Esophagus squamous epithelium (tissue), 4 donors: ENCODE results near the gene AIF1.

Source experiments
- CTCF ChIP-seq, 6 experiments: fragments of 450-650 bp in 4 of 6; fragments of 200-600 bp in 2 of 6; sonication (generic) in 2 of 6; IDR thresholded peaks; one replicate each; pipeline ENCODE4 v1.5.1; 2016 to 2019; ENCODE audit warnings: antibody characterized with exemption in 6 of 6, mild to moderate bottlenecking in 4 of 6, moderate library complexity in 4 of 6
- POLR2A ChIP-seq, 4 donors: fragments of 450-650 bp; IDR thresholded peaks; one replicate each; pipeline ENCODE4 v1.6.1; 2017; ENCODE audit warnings: antibody characterized with exemption in 4 of 4, mild to moderate bottlenecking in 4 of 4, moderate library complexity in 3 of 4

GRCh38 chr6:31659649-31660380, 44.8 kb downstream of the AIF1 start:
- TF ChIP-seq CTCF (IDR thresholded peaks at IDR 0.05), result no peak
- no peak for TF ChIP-seq POLR2A (IDR thresholded peaks at IDR 0.05)
